Smooth muscle cell (in vitro differentiated cells): ENCODE results near the gene FERMT1. TPM values are rescaled to one million over a fixed set of nuclear protein-coding genes. Genes with fewer than 3 reads are reported as not detected.
A peak's percentile ranks its signal among the peaks of the same experiment; 100 is the strongest.

ENCODE experiments used
- DNase-seq: peaks from one replicate; lab custom pipeline; 2025; ENCODE audit not compliant: unreplicated experiment; lab: John Stamatoyannopoulos, UW
- H2AFZ ChIP-seq: fragments of 200-600 bp; sonication (generic); 2 replicates; pipeline ENCODE4 v1.6.0; 2016; ENCODE audit warnings: antibody characterized with exemption, low read depth, mild to moderate bottlenecking
- H3F3A ChIP-seq: fragments of 200-600 bp; sonication (generic); 2 replicates; pipeline ENCODE4 v1.6.0; 2017; ENCODE audit warnings: antibody characterized with exemption, low read depth
- H3K27ac ChIP-seq: fragments of 200-600 bp; sonication (generic); 2 replicates; pipeline ENCODE4 v1.5.1; 2016; ENCODE audit warnings: low read depth, mild to moderate bottlenecking
- H3K27me3 ChIP-seq: fragments of 200-600 bp; sonication (generic); 2 replicates; pipeline ENCODE4 v1.6.1; 2016; ENCODE audit warnings: low read depth, mild to moderate bottlenecking
- H3K36me3 ChIP-seq: fragments of 200-600 bp; sonication (generic); 2 replicates; pipeline ENCODE4 v1.5.1; 2016; ENCODE audit warnings: low read depth
- H3K4me1 ChIP-seq: fragments of 200-600 bp; sonication (generic); 2 replicates; pipeline ENCODE4 v1.5.1; 2016; ENCODE audit warnings: low read depth
- H3K4me2 ChIP-seq: fragments of 200-600 bp; sonication (generic); 2 replicates; pipeline ENCODE4 v1.6.0; 2016; ENCODE audit warnings: mild to moderate bottlenecking
- H3K4me3 ChIP-seq: fragments of 200-600 bp; sonication (generic); 2 replicates; pipeline ENCODE4 v1.5.1; 2016; ENCODE audit warnings: mild to moderate bottlenecking
- H3K79me2 ChIP-seq: fragments of 200-600 bp; sonication (generic); 2 replicates; pipeline ENCODE4 v1.6.0; 2016; ENCODE audit warnings: low read depth, mild to moderate bottlenecking
- H3K9ac ChIP-seq: fragments of 200-600 bp; sonication (generic); 2 replicates; pipeline ENCODE4 v1.6.0; 2016; ENCODE audit warnings: low read depth
- H3K9me3 ChIP-seq: fragments of 200-600 bp; sonication (generic); replicated peaks from 2 replicates; pipeline ENCODE4 v1.5.1; 2016; ENCODE audit warnings: low read depth
- H4K20me1 ChIP-seq: fragments of 200-600 bp; sonication (generic); 2 replicates; pipeline ENCODE4 v1.6.0; 2016; ENCODE audit warnings: low read depth
- WGBS: methylation state at CpG from one replicate; pipeline ENCODE4 v1.1.7; 2016; ENCODE audit warnings: low lambda C conversion rate; 5-methylcytosine and 5-hydroxymethylcytosine counted together
- polyA plus RNA-seq: library from polyadenylated mRNA; unstranded; fragments of >200 nt; fragmentation: Nextera tagmentation; extraction: Ambion mirVana; gene quantifications from 2 replicates; pipeline ENCODE4 v1.2.1, GENCODE V29; 2016
- total RNA-seq: library from RNA; depleted of rRNA; stranded (reverse); fragments of >200 nt; gene quantifications from 2 replicates; pipeline ENCODE4 v1.2.3, GENCODE V29; 2014
- TF ChIP-seq, protein P1 (sequence below): fragments of 200-600 bp; sonication (generic); IDR thresholded peaks from 2 replicates; pipeline ENCODE4 v1.5.1; 2017; ENCODE audit warnings: borderline replicate concordance, mild to moderate bottlenecking, antibody characterized with exemption; ENCODE audit not compliant: insufficient read depth, poor library complexity, severe bottlenecking

The FERMT1 gene
- total and polyA plus RNA-seq, 2 experiments from 2014 or later: 0.79 to 13.8 TPM

- DNase-seq: no peak
- Histone ChIP-seq H3K9ac (no peak overlapping the region), H3K79me2 (peaks cover 7% of the 10 kb centered on the region), H3K27me3 (no peaks in the 10 kb centered on the region), H3K4me3 (no peak overlapping the region), H4K20me1 (no peaks in the 10 kb centered on the region), H3K36me3 (no peaks in the 10 kb centered on the region), H2AFZ (no peak overlapping the region), H3K4me2 (peak overlapping the region; percentile 31), H3F3A (peaks cover 11% of the 10 kb centered on the region), H3K4me1 (peaks cover 23% of the 10 kb centered on the region), H3K27ac (no peak overlapping the region), H3K9me3 (no peaks in the 10 kb centered on the region)
- 86% methylated on average over 3 of the region's 3 CpGs for WGBS
- TF ChIP-seq, protein P1, sequence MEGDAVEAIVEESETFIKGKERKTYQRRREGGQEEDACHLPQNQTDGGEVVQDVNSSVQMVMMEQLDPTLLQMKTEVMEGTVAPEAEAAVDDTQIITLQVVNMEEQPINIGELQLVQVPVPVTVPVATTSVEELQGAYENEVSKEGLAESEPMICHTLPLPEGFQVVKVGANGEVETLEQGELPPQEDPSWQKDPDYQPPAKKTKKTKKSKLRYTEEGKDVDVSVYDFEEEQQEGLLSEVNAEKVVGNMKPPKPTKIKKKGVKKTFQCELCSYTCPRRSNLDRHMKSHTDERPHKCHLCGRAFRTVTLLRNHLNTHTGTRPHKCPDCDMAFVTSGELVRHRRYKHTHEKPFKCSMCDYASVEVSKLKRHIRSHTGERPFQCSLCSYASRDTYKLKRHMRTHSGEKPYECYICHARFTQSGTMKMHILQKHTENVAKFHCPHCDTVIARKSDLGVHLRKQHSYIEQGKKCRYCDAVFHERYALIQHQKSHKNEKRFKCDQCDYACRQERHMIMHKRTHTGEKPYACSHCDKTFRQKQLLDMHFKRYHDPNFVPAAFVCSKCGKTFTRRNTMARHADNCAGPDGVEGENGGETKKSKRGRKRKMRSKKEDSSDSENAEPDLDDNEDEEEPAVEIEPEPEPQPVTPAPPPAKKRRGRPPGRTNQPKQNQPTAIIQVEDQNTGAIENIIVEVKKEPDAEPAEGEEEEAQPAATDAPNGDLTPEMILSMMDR: no peak
These were observed 2.3 kb downstream of the FERMT1 start for GRCh38 chr20:6120491-6120988.

GRCh38 chr20:6116758-6117157 lies 6.1 kb downstream of the FERMT1 start:
- Histone ChIP-seq H3K27ac (no peak overlapping the region), H3K36me3 (peaks cover 9% of the 10 kb centered on the region), H3K4me1 (peaks cover 14% of the 10 kb centered on the region), H3K27me3 (no peaks in the 10 kb centered on the region), H3K9ac (no peak overlapping the region), H3K4me2 (no peak overlapping the region), H3K4me3 (no peak overlapping the region), H4K20me1 (no peaks in the 10 kb centered on the region), H3K9me3 (no peaks in the 10 kb centered on the region), H3F3A (peaks cover 1% of the 10 kb centered on the region), H3K79me2 (peaks cover 7% of the 10 kb centered on the region), H2AFZ (no peak overlapping the region)
- WGBS: 92% methylated on average over 3 of the region's 3 CpGs
- DNase-seq: no peak
- TF ChIP-seq, protein P1: no peak

DNA sequence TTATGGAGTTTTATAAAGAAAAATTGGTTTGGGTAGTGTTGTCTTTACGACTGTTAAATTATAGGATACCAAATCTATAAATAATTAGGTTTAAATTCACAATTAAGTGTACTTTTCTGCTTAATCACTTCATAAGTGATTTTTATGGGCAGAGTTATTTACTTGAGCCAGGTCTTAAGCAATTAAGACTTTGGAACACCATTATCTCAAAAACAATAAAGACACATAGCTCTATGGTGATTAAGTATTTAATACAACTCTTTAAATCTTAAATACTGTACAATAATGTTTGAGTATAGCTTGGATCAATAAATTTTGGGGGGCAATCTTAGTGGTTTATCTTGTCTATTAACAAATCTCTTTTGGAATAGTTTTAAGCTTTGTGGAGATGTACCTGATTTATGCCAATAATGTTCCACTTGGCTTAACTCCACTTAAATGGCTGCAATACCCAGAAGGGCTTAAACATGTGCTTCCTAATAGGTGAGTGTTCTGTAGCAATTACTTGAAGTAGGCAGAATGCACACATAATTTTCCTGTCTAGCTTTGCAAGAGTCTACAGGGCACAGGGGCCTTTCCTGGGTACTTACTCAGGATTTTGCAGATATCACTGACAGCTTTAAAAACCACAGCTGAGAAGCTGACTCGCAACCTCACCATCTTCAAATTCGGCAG lies 7.5 kb downstream of the FERMT1 start:
- Histone ChIP-seq H3K36me3 (peaks cover 9% of the 10 kb centered on the region), H3F3A (no peaks in the 10 kb centered on the region), H3K4me3 (no peak overlapping the region), H3K4me2 (no peak overlapping the region), H3K9me3 (no peaks in the 10 kb centered on the region), H4K20me1 (no peaks in the 10 kb centered on the region), H2AFZ (no peak overlapping the region), H3K27me3 (no peaks in the 10 kb centered on the region), H3K9ac (no peak overlapping the region), H3K4me1 (peaks cover 9% of the 10 kb centered on the region), H3K27ac (no peak overlapping the region), H3K79me2 (peaks cover 4% of the 10 kb centered on the region)
- TF ChIP-seq, protein P1: no peak
- WGBS: 84% methylated on average over 3 of the region's 3 CpGs
- DNase-seq: no peak

- WGBS: 95% methylated on average over 1 of the region's 1 CpG
- H3K9me3 ChIP-seq: no peaks in the 10 kb centered on the region
- H3K36me3 ChIP-seq: peaks cover 9% of the 10 kb centered on the region
These were observed 8.1 kb downstream of the FERMT1 start for GRCh38 chr20:6114696-6115095.

More at GRCh38 chr20:6114696-6115095, 8.1 kb downstream of the FERMT1 start:
- TF ChIP-seq, protein P1: no peak
- Histone ChIP-seq H3F3A (no peaks in the 10 kb centered on the region), H3K4me3 (no peak overlapping the region), H3K27ac (no peak overlapping the region), H3K4me2 (no peak overlapping the region), H3K27me3 (no peaks in the 10 kb centered on the region), H3K4me1 (peaks cover 3% of the 10 kb centered on the region), H4K20me1 (no peaks in the 10 kb centered on the region), H3K9ac (no peak overlapping the region), H2AFZ (no peak overlapping the region), H3K79me2 (no peaks in the 10 kb centered on the region)
- no peak for DNase-seq
